ENCODE results near the gene MRPL39.

MRPL39 gene

GRCh38 chr21:25584833-25585676, 22.2 kb downstream of the MRPL39 start:
- TF ChIP-seq, protein P1, sequence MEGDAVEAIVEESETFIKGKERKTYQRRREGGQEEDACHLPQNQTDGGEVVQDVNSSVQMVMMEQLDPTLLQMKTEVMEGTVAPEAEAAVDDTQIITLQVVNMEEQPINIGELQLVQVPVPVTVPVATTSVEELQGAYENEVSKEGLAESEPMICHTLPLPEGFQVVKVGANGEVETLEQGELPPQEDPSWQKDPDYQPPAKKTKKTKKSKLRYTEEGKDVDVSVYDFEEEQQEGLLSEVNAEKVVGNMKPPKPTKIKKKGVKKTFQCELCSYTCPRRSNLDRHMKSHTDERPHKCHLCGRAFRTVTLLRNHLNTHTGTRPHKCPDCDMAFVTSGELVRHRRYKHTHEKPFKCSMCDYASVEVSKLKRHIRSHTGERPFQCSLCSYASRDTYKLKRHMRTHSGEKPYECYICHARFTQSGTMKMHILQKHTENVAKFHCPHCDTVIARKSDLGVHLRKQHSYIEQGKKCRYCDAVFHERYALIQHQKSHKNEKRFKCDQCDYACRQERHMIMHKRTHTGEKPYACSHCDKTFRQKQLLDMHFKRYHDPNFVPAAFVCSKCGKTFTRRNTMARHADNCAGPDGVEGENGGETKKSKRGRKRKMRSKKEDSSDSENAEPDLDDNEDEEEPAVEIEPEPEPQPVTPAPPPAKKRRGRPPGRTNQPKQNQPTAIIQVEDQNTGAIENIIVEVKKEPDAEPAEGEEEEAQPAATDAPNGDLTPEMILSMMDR (IDR thresholded peaks at IDR 0.05; ENCODE audit: low read depth, low read length), result no peak
- no peak overlapping the region for H3K4me3 ChIP-seq (replicated peaks in 1 of 2; ENCODE audit: low read depth in 2 of 2, low read length in 2 of 2)
- DNase-seq (ENCODE audit: low read depth in 2 of 2), result no peak

DNA sequence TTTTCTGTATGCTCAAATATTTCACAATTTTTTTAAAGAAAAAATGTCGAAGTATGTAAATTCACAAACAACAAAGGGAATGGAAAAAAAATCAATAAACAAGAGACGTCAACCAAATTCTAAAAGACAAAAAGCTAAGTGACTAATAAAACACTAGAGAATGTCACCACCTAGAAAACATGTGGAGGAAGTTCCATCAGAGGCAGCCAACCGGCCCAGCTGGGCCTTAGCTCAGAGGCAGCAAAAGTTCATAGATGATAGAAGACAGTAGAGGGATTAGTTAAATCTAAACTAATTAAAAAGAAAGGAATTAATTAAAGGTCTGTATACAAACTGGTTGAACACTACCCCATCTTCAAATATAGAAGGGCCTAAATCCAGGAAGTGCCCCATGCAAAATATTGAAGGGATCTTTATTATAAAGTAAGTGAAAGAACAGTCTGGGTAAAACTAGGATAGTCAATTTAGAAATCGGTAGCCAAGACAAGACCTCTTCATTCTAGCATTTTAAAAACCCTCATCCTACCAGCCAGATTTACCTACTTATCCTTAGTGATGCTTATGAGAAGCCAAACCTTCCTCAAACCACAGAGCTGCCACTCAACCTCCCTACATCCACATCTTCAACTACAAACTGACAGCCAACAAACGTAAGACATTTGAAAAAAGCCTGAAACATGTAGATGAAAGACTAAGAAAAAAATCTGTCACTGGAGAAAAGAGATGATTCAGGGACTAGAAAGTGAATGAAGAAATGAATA, 23.7 kb downstream of the MRPL39 start:
- TF ChIP-seq, protein P1 (IDR thresholded peaks at IDR 0.05; ENCODE audit: low read depth, low read length), result no peak
- no peak for DNase-seq (ENCODE audit: low read depth in 2 of 2)
- H3K4me3 ChIP-seq (replicated peaks in 1 of 2; ENCODE audit: low read depth in 2 of 2, low read length in 2 of 2), result no peak overlapping the region

DNA sequence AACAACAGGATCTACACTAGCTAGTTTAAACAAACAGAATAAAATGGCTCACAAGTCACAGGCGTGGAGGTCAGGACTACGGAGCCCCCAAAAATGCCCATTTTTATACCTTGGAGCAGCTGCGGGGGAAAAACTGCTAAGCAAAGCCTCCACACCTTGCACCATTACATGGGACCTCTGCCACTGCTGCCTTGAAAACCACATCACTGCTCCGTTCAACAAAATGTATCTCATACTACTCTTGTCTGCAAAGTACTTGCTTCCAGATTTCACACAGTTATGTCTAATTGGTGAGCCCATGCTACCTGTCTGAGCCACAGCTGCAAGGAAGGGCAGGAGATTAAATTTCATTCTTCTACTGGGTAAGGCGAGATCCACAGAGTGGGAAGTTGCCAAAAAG, 24.4 kb downstream of the MRPL39 start:
- TF ChIP-seq, protein P1 (IDR thresholded peaks at IDR 0.05; ENCODE audit: low read depth, low read length), result no peak
- H3K4me3 ChIP-seq (replicated peaks in 1 of 2; ENCODE audit: low read depth in 2 of 2, low read length in 2 of 2), result no peak overlapping the region
- DNase-seq (ENCODE audit: low read depth in 2 of 2), result no peak

GRCh38 chr21:25582164-25582790, 25.0 kb downstream of the MRPL39 start:
- no peak for DNase-seq (ENCODE audit: low read depth in 2 of 2)
- TF ChIP-seq, protein P1 (IDR thresholded peaks at IDR 0.05; ENCODE audit: low read depth, low read length), result no peak
- no peak overlapping the region for H3K4me3 ChIP-seq (replicated peaks in 1 of 2; ENCODE audit: low read depth in 2 of 2, low read length in 2 of 2)

- no peak for DNase-seq (ENCODE audit: low read depth in 2 of 2)
- TF ChIP-seq, protein P1 (IDR thresholded peaks at IDR 0.05; ENCODE audit: low read depth, low read length), result no peak
- no peak overlapping the region for H3K4me3 ChIP-seq (replicated peaks in 1 of 2; ENCODE audit: low read depth in 2 of 2, low read length in 2 of 2)
Observed at GRCh38 chr21:25581582-25581981, 25.7 kb downstream of the MRPL39 start.

DNA sequence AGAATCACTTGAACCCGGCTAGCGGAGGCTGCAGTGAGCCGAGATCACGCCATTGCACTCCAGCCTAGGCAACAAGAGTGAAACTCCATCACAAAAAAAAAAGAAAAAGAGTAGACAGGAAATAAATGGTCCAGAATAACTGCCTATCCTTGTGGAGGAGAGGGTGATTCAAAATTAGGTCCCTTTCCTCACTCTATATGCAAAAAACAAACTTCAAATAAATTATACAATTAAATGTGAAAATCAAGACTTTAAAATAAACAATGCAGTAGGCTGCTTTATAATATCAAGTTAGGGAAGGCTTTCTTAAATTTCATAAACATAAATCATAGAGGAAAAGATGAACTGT, 26.4 kb downstream of the MRPL39 start:
- no peak for DNase-seq (ENCODE audit: low read depth in 2 of 2)
- TF ChIP-seq, protein P1 (IDR thresholded peaks at IDR 0.05; ENCODE audit: low read depth, low read length), result no peak
- no peak overlapping the region for H3K4me3 ChIP-seq (replicated peaks in 1 of 2; ENCODE audit: low read depth in 2 of 2, low read length in 2 of 2)

Data from cardiac fibroblast (primary cell).